Astrocyte (in vitro differentiated cells and primary cell): ENCODE measurements around the gene SEMA3B. TPM values are rescaled to one million over a fixed set of nuclear protein-coding genes. Genes with fewer than 3 reads are reported as not detected.
A peak's percentile ranks its signal among the peaks of the same experiment; 100 is the strongest.

Experiments
- DNase-seq: peaks from one replicate; pipeline ENCODE4 v3.0.0-alpha.2; 2010; ENCODE audit warnings: low read depth
- FAIRE-seq: peaks from 2 replicates; lab custom pipeline; 2011; peaks lifted over from hg19 to GRCh38; lab: Jason Lieb, UNC
- H2AFZ ChIP-seq: 2 replicates; pipeline ENCODE4 v1.6.0; 2012; ENCODE audit warnings: low read depth, low read length, inconsistent platforms
- H3K27ac ChIP-seq: 2 replicates; pipeline ENCODE4 v1.5.1; 2011; ENCODE audit warnings: low read depth, low read length, inconsistent platforms
- H3K27me3 ChIP-seq: 2 replicates; pipeline ENCODE4 v1.6.0; 2011; ENCODE audit warnings: low read length, inconsistent platforms; ENCODE audit not compliant: insufficient read depth
- H3K36me3 ChIP-seq: 2 replicates; pipeline ENCODE4 v1.5.1; 2011; ENCODE audit warnings: low read length, inconsistent platforms; ENCODE audit not compliant: insufficient read depth
- H3K4me1 ChIP-seq: 2 replicates; pipeline ENCODE4 v1.5.1; 2011; ENCODE audit warnings: low read length, inconsistent platforms; ENCODE audit not compliant: insufficient read depth
- H3K4me2 ChIP-seq: 2 replicates; pipeline ENCODE4 v1.6.0; 2012; ENCODE audit warnings: low read length, inconsistent platforms
- H3K4me3 ChIP-seq: 2 replicates; pipeline ENCODE4 v1.5.1; 2011; ENCODE audit warnings: low read depth, mild to moderate bottlenecking, low read length, inconsistent platforms; ENCODE audit not compliant: insufficient read depth
- H3K79me2 ChIP-seq: 2 replicates; pipeline ENCODE4 v1.6.0; 2012; ENCODE audit warnings: mild to moderate bottlenecking, low read length, inconsistent platforms; ENCODE audit not compliant: insufficient read depth
- H3K9ac ChIP-seq: 2 replicates; pipeline ENCODE4 v1.6.0; 2012; ENCODE audit warnings: mild to moderate bottlenecking, low read length, inconsistent platforms
- H3K9me3 ChIP-seq: 2 replicates; pipeline ENCODE4 v1.5.1; 2012; ENCODE audit warnings: low read depth, mild to moderate bottlenecking, low read length, inconsistent platforms; ENCODE audit not compliant: insufficient read depth
- H4K20me1 ChIP-seq: 2 replicates; pipeline ENCODE4 v1.6.0; 2012; ENCODE audit warnings: low read length, inconsistent platforms; ENCODE audit not compliant: insufficient read depth
- H3K27ac Mint-ChIP-seq: one replicate; pipeline ENCODE4 v1.8.0; 2021; ENCODE audit warnings: mild to moderate bottlenecking, mixed read lengths; ENCODE audit not compliant: unreplicated experiment
- H3K27me3 Mint-ChIP-seq: one replicate; pipeline ENCODE4 v1.8.0; 2021; ENCODE audit warnings: low read depth, mixed read lengths; ENCODE audit not compliant: unreplicated experiment
- H3K36me3 Mint-ChIP-seq: one replicate; pipeline ENCODE4 v1.8.0; 2021; ENCODE audit warnings: low read depth, mixed read lengths; ENCODE audit not compliant: unreplicated experiment
- H3K4me1 Mint-ChIP-seq: one replicate; pipeline ENCODE4 v1.8.0; 2021; ENCODE audit warnings: low read depth, mixed read lengths; ENCODE audit not compliant: unreplicated experiment
- H3K4me3 Mint-ChIP-seq: one replicate; pipeline ENCODE4 v1.8.0; 2021; ENCODE audit warnings: mild to moderate bottlenecking, moderate library complexity, mixed read lengths; ENCODE audit not compliant: unreplicated experiment
- H3K9me3 Mint-ChIP-seq: one replicate; pipeline ENCODE4 v1.8.0; 2021; ENCODE audit warnings: mild to moderate bottlenecking, mixed read lengths; ENCODE audit not compliant: unreplicated experiment
- EZH2 ChIP-seq: IDR thresholded peaks from 2 replicates; pipeline ENCODE4 v1.6.1; 2012; ENCODE audit warnings: mild to moderate bottlenecking, low read length, inconsistent platforms; ENCODE audit not compliant: insufficient read depth
- total RNA-seq: library from RNA; stranded (reverse); gene quantifications from 2 replicates; pipeline ENCODE4 v1.2.1, GENCODE V29; 2021
- TF ChIP-seq, protein P1 (sequence below): IDR thresholded peaks from 2 replicates; pipeline ENCODE4 v1.5.1; 2011; ENCODE audit warnings: low read depth, mild to moderate bottlenecking, inconsistent platforms, low read length, moderate library complexity; ENCODE audit not compliant: insufficient read depth

Gene SEMA3B
- total RNA-seq, 1 donor from 2014 or later = 5.9 TPM

DNA sequence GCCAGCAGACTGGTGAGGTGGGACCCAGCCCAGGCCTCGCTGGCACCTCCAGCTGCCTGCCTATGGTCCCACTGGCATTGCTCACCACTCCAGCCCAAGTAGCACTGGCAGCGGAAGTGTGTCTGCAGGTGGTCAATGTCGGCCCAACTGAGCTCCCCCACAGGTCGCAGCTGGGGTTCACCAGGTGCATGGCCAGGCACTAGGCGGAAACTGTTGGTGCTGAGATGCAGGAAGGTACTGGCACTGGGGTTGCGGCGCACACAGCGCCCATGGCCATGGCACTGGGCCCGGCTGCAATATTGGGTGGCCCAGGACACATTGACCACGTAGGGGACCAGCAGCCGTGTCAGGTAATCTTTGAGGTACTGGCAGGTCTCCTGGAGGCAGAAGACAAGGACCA, 49.2 kb downstream of the SEMA3B start:
- H3K4me3 ChIP-seq = no peak overlapping the region
- peak overlapping the region; percentile 93 for H3K4me2 ChIP-seq
- no peak overlapping the region for H3K27ac ChIP-seq
- no peaks in the 10 kb centered on the region for H3K9me3 ChIP-seq
- H3K9ac ChIP-seq = no peak overlapping the region
- peaks cover 22% of the 10 kb centered on the region for H3K36me3 Mint-ChIP-seq
- no peak for DNase-seq
- no peak overlapping the region for H2AFZ ChIP-seq
- H3K27ac Mint-ChIP-seq = no peak overlapping the region
- H3K4me3 Mint-ChIP-seq = no peak overlapping the region
- peaks cover 8% of the 10 kb centered on the region for H3K36me3 ChIP-seq
- H4K20me1 ChIP-seq = peaks cover 58% of the 10 kb centered on the region
- H3K27me3 Mint-ChIP-seq = no peaks in the 10 kb centered on the region
- peaks cover 22% of the 10 kb centered on the region for H3K4me1 Mint-ChIP-seq
- H3K4me1 ChIP-seq = peaks cover 29% of the 10 kb centered on the region
- no peak for FAIRE-seq
- no peaks in the 10 kb centered on the region for H3K9me3 Mint-ChIP-seq
- no peaks in the 10 kb centered on the region for H3K27me3 ChIP-seq
- TF ChIP-seq, protein P1, sequence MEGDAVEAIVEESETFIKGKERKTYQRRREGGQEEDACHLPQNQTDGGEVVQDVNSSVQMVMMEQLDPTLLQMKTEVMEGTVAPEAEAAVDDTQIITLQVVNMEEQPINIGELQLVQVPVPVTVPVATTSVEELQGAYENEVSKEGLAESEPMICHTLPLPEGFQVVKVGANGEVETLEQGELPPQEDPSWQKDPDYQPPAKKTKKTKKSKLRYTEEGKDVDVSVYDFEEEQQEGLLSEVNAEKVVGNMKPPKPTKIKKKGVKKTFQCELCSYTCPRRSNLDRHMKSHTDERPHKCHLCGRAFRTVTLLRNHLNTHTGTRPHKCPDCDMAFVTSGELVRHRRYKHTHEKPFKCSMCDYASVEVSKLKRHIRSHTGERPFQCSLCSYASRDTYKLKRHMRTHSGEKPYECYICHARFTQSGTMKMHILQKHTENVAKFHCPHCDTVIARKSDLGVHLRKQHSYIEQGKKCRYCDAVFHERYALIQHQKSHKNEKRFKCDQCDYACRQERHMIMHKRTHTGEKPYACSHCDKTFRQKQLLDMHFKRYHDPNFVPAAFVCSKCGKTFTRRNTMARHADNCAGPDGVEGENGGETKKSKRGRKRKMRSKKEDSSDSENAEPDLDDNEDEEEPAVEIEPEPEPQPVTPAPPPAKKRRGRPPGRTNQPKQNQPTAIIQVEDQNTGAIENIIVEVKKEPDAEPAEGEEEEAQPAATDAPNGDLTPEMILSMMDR = no peak
- TF ChIP-seq EZH2 = no peak
- peaks cover 40% of the 10 kb centered on the region for H3K79me2 ChIP-seq

DNA sequence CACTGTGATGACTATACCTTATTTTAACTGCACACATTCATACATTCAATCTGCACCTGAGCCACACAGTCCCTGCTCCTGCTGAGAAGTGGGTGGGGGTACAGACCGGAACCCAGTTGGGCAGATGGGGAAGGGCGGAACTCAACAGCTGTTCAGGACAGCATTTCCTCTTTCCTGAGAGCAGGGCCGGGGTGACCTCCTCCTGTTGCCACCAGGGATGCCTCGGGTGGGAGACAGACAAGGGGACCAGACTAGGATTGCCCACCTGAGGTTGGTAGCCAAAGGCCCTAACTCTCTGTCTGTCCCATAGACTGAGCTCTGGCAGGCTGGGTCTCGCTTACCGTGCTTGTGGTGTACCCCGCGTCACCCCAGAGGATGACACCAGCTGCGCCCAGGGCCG, 49.7 kb downstream of the SEMA3B start:
- Histone ChIP-seq H3K4me2 (peak overlapping the region; percentile 93), H2AFZ (no peak overlapping the region), H3K27me3 (no peaks in the 10 kb centered on the region), H3K36me3 (peaks cover 8% of the 10 kb centered on the region), H3K9ac (no peak overlapping the region), H3K79me2 (peaks cover 40% of the 10 kb centered on the region), H3K27ac (no peak overlapping the region), H3K9me3 (no peaks in the 10 kb centered on the region), H3K4me3 (no peak overlapping the region), H4K20me1 (peaks cover 58% of the 10 kb centered on the region), H3K4me1 (peaks cover 29% of the 10 kb centered on the region)
- FAIRE-seq (no peak), DNase-seq (no peak)
- TF ChIP-seq, protein P1 = no peak
- TF ChIP-seq EZH2 = no peak
- H3K27ac Mint-ChIP-seq = no peak overlapping the region
- H3K4me1 Mint-ChIP-seq = peaks cover 23% of the 10 kb centered on the region
- no peak overlapping the region for H3K4me3 Mint-ChIP-seq
- H3K36me3 Mint-ChIP-seq = peaks cover 21% of the 10 kb centered on the region
- H3K27me3 Mint-ChIP-seq = no peaks in the 10 kb centered on the region
- H3K9me3 Mint-ChIP-seq = no peaks in the 10 kb centered on the region

DNA sequence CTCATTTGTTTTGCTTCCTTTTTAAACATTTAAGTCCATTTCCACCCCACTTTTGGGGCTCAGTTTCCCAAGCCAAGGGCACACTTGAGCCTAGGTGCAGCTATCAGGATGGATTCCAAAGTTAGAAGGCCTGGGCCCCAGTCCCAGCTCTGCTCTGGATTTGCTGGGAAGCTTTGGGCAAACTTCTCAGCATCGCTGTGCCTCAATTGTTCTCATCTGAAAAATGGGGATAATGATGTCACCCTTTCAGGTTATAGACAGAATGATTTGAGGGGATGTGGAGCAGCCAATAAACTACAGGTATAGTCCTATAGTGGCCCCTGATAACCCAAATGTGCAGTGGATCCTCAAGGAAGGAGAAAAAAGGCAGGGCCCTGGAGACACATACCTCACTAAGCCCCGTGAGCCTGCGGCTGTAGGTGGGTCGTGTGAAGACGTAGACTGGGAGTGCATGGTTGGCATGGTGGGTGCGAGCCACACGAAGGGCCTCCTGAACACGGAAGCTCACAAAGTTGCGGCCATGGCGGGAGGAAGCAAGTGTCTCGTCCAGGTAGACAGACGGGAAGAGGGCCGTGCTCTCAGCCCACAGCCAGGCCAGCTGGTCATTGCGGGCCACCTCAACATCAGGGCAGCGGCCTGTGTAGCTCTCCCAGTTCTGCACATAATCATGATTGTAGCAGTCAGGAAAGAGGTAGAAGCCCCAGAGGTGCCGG, 50.4 kb downstream of the SEMA3B start:
- no peak for TF ChIP-seq EZH2
- TF ChIP-seq, protein P1 = no peak
- no peak overlapping the region for H3K9ac ChIP-seq
- H4K20me1 ChIP-seq = peaks cover 56% of the 10 kb centered on the region
- DNase-seq (no peak), FAIRE-seq (no peak)
- Mint-ChIP-seq H3K4me1 (peaks cover 23% of the 10 kb centered on the region), H3K27ac (no peak overlapping the region), H3K9me3 (no peaks in the 10 kb centered on the region), H3K4me3 (peak overlapping the region; percentile 93), H3K27me3 (no peaks in the 10 kb centered on the region), H3K36me3 (peaks cover 20% of the 10 kb centered on the region)
- peaks cover 8% of the 10 kb centered on the region for H3K36me3 ChIP-seq
- H2AFZ ChIP-seq = no peak overlapping the region
- no peak overlapping the region for H3K27ac ChIP-seq
- peaks cover 29% of the 10 kb centered on the region for H3K4me1 ChIP-seq
- H3K4me3 ChIP-seq = no peak overlapping the region
- no peaks in the 10 kb centered on the region for H3K27me3 ChIP-seq
- H3K4me2 ChIP-seq = peak overlapping the region; percentile 93
- no peaks in the 10 kb centered on the region for H3K9me3 ChIP-seq
- H3K79me2 ChIP-seq = peaks cover 40% of the 10 kb centered on the region
